Measurements from ENCODE around the gene HOXC4. TPM values are rescaled to one million over a fixed set of nuclear protein-coding genes. Genes with fewer than 3 reads are reported as not detected.
"Not testable (repeated sequence)": the region's sequence is repeated elsewhere in the genome, so short reads cannot be mapped to it uniquely, and the experiment has no call there.

HOXC4 gene
- total RNA-seq, 2 experiments from 2014 or later = 0.56 to 1.0 TPM

GRCh38 chr12:54040648-54041047 lies 13.0 kb upstream of the HOXC4 start:
- no peak for DNase-seq
- Mint-ChIP-seq H3K27ac (no peak overlapping the region), H3K4me3 (no peak overlapping the region), H3K9me3 (no peaks in the 10 kb centered on the region), H3K4me1 (peaks cover 9% of the 10 kb centered on the region), H3K36me3 (no peaks in the 10 kb centered on the region), H3K27me3 (peaks cover 94% of the 10 kb centered on the region)

- H3K9me3 Mint-ChIP-seq = no peaks in the 10 kb centered on the region
- no peaks in the 10 kb centered on the region for H3K36me3 Mint-ChIP-seq
- no peak overlapping the region for H3K27ac Mint-ChIP-seq
- H3K27me3 Mint-ChIP-seq = peaks cover 95% of the 10 kb centered on the region
- H3K4me1 Mint-ChIP-seq = peaks cover 9% of the 10 kb centered on the region
- no peak overlapping the region for H3K4me3 Mint-ChIP-seq
- DNase-seq = no peak
Measured at GRCh38 chr12:54041097-54041690, 12.4 kb upstream of the HOXC4 start.

DNA sequence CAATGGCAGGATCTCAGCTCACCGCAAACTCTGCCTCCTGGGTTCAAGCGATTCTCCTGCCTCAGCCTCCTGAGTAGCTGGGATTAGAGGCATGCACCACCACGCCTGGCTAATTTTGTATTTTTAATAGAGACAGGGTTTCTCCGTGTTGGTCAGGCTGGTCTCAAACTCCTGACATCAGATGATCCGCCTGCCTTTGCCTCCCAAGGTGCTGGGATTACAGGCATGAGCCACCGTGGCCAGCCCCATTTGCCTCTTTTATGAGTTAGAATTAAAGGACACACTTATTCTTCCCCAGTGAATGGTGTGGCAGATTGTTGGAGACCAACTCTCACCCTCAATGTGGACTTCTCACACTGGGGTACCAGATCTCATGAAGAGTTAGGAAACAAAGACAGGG lies 11.6 kb upstream of the HOXC4 start:
- not testable (repeated sequence) for H3K4me3 Mint-ChIP-seq, H3K27ac Mint-ChIP-seq, H3K36me3 Mint-ChIP-seq, H3K9me3 Mint-ChIP-seq, DNase-seq
- Mint-ChIP-seq H3K27me3 (peaks cover 95% of the 10 kb centered on the region), H3K4me1 (peaks cover 10% of the 10 kb centered on the region)

DNA sequence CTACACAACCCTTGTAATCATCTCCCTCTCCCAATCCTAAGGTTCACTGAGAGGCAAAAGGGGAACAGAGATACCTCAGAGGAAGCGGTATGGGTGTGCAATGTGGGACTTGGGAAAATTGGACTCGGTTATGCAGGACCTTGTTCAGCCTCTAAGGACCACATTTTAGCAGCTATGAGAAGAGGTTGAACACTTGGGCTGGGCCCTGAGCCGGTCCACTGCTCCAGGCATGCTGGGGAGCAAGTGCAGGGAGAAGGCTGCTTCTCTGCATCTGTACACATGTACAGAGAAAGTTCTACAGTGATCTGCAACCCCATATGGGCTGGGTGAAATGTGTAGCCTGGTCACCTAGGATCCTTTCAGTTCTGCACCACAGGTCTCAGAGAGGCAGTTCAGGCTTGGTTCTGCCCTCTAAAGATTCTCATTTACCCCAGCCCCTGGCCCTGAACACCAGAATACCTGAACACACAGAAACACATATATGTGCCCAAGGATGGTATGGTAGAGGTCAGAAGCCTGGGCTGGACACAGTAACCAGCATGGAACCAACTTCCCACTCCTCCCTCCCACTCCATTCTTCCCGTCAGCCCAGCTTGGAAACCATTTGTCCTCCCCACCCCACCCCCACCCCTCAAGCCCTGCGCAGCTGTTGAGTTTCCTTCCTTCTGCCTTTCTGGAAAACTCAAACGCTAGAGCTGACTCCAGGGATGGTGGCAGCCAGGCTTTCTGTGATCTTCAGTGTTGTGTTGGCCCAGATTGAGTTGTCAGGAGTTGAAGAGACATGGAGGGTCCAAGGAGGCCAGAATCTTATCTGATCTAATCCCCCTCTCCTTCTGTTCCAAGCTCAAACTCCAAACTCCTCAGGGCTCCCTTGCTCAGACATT lies 10.4 kb upstream of the HOXC4 start:
- peaks cover 15% of the 10 kb centered on the region for H3K4me1 Mint-ChIP-seq
- no peak overlapping the region for H3K4me3 Mint-ChIP-seq
- no peak for DNase-seq
- H3K36me3 Mint-ChIP-seq = no peaks in the 10 kb centered on the region
- H3K9me3 Mint-ChIP-seq = no peaks in the 10 kb centered on the region
- H3K27me3 Mint-ChIP-seq = peaks cover 95% of the 10 kb centered on the region
- H3K27ac Mint-ChIP-seq = no peak overlapping the region

DNA sequence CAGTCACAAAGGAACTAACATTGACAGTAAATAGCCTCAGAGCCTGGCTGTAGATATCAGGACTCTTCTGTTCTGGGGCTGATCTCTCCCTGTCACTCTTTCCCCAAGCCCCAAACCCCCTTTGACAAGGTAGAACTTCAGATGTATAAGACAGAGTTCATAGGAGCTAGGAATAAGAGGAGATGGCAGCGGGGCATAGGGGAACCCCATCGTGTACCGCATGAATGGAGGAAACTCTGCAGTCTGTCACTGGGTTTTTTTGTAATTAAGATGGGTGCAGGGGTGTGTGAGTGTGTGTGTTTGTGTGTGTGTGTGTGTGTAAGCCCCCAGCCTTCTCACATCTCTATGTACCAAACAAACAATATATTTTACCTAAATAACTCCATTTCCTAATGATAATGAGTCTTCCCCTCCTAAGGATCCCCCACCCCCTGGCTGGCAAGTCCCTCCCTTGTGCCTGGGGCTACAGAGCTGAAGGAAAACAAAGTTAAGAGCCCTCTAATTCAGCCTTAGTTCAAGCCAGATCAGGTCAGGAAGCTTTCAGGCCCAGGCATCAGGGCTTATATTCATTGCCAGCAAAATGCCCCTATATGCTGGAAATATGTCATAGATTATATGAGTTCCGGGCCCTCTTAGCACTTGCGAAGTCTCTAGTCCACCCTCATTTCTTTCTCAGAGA lies 9.1 kb upstream of the HOXC4 start:
- Mint-ChIP-seq H3K4me3 (no peak overlapping the region), H3K9me3 (no peaks in the 10 kb centered on the region), H3K4me1 (peaks cover 15% of the 10 kb centered on the region), H3K27me3 (peaks cover 95% of the 10 kb centered on the region), H3K27ac (no peak overlapping the region), H3K36me3 (no peaks in the 10 kb centered on the region)
- no peak for DNase-seq

DNA sequence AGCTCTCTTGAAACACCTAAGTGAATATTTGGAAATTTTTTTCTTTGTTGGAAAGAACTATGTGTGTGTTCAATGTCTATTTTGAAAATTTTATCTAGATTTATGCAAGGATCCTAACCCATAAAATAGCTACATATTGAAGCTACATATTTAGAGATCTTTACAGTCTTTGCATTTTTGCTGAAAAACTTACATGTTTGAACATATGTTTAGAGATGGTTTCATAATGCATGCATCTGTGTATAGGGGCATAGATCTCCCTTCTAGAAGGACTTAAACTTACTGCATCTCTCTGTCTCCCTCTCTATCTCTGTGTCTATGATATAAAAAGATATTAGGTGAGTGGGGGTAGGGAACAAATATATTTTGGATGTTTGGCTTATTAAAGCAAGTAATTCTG lies 8.2 kb upstream of the HOXC4 start:
- Mint-ChIP-seq H3K36me3 (no peaks in the 10 kb centered on the region), H3K27me3 (peaks cover 95% of the 10 kb centered on the region), H3K27ac (no peak overlapping the region), H3K4me3 (no peak overlapping the region), H3K4me1 (peaks cover 22% of the 10 kb centered on the region), H3K9me3 (no peaks in the 10 kb centered on the region)
- DNase-seq = no peak

- Mint-ChIP-seq H3K27me3 (peaks cover 97% of the 10 kb centered on the region), H3K4me3 (no peak overlapping the region), H3K27ac (no peak overlapping the region), H3K9me3 (no peaks in the 10 kb centered on the region), H3K4me1 (peaks cover 22% of the 10 kb centered on the region), H3K36me3 (no peaks in the 10 kb centered on the region)
- no peak for DNase-seq
Measured at GRCh38 chr12:54045868-54046521, 7.6 kb upstream of the HOXC4 start.

DNA sequence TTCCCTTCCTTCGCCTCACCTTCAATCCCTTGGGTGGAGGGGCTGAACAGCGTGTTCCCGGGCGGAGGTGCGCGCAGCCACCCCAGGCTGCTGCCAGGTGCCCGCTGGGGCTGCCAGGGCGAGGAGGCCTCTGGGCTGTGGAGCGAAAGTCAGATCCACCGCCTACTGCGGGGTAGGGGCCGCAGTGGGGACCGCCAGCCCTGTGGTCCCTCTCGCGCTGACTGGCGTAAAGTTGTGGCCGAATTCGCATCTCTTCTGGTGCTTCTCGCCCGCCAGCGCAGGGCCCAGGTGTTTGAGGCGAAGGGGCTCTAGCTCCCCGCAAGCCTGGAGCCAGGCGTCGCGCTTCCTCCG lies 6.9 kb upstream of the HOXC4 start:
- H3K27ac Mint-ChIP-seq = no peak overlapping the region
- H3K4me3 Mint-ChIP-seq = peak overlapping the region; percentile 58
- no peak for DNase-seq
- H3K9me3 Mint-ChIP-seq = no peaks in the 10 kb centered on the region
- H3K4me1 Mint-ChIP-seq = peaks cover 28% of the 10 kb centered on the region
- peaks cover 99% of the 10 kb centered on the region for H3K27me3 Mint-ChIP-seq
- no peaks in the 10 kb centered on the region for H3K36me3 Mint-ChIP-seq

- H3K9me3 Mint-ChIP-seq = no peaks in the 10 kb centered on the region
- no peak for DNase-seq
- H3K4me3 Mint-ChIP-seq = peak overlapping the region; percentile 58
- no peaks in the 10 kb centered on the region for H3K36me3 Mint-ChIP-seq
- H3K27ac Mint-ChIP-seq = no peak overlapping the region
- H3K27me3 Mint-ChIP-seq = peaks cover 100% of the 10 kb centered on the region
- H3K4me1 Mint-ChIP-seq = peaks cover 31% of the 10 kb centered on the region
Measured at GRCh38 chr12:54047160-54047963, 6.3 kb upstream of the HOXC4 start.

GRCh38 chr12:54047964-54048303 lies 5.7 kb upstream of the HOXC4 start:
- no peak for DNase-seq
- Mint-ChIP-seq H3K36me3 (no peaks in the 10 kb centered on the region), H3K27me3 (peaks cover 100% of the 10 kb centered on the region), H3K27ac (no peak overlapping the region), H3K9me3 (no peaks in the 10 kb centered on the region), H3K4me1 (peaks cover 34% of the 10 kb centered on the region), H3K4me3 (no peak overlapping the region)

- Mint-ChIP-seq H3K9me3 (no peaks in the 10 kb centered on the region), H3K27me3 (peaks cover 100% of the 10 kb centered on the region), H3K27ac (no peak overlapping the region), H3K4me1 (peaks cover 37% of the 10 kb centered on the region), H3K36me3 (no peaks in the 10 kb centered on the region), H3K4me3 (no peak overlapping the region)
- DNase-seq = no peak
Measured at GRCh38 chr12:54048406-54049093, 5.1 kb upstream of the HOXC4 start.

DNA sequence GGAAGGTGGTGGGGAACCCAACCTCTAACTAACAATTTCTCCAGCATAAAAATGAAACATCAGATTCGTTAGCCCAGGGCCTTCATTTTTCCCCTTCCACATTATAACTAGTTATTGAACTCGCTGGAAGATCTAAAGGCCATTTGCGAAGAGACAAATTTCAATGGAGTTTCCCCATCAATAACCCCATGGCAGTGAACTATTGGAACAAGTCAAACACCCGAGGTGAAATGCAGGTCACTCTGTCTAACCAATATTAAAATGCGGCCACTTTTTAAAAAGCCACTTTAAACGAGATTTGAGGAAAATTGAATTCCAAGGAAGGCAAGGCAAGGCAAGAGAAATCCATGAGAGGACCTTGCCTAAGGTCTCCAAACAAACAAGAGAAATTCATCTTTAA lies 4.5 kb upstream of the HOXC4 start:
- DNase-seq = no peak
- Mint-ChIP-seq H3K36me3 (no peaks in the 10 kb centered on the region), H3K27ac (no peak overlapping the region), H3K9me3 (no peaks in the 10 kb centered on the region), H3K27me3 (peaks cover 100% of the 10 kb centered on the region), H3K4me1 (peaks cover 35% of the 10 kb centered on the region), H3K4me3 (no peak overlapping the region)

DNA sequence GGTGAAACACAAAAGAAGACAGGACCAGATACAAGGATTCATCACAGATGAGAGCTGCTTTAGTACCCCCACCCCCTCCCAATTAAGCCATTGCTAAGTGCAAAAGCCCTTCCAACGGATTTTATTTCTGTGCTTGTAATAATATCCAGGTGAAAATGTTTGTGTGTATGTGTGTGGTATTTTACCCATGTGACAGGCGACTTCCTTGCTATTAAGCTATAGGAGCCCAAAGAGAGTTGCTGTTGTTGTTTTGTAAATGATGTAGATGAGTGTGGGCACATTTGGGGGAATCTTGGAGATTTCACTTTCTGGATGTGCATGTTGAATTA lies 3.2 kb upstream of the HOXC4 start:
- Mint-ChIP-seq H3K36me3 (no peaks in the 10 kb centered on the region), H3K4me1 (peaks cover 34% of the 10 kb centered on the region), H3K27me3 (peaks cover 99% of the 10 kb centered on the region), H3K9me3 (no peaks in the 10 kb centered on the region), H3K4me3 (no peak overlapping the region), H3K27ac (no peak overlapping the region)
- no peak for DNase-seq
